Measurements from ENCODE around the gene RNU4-1.

DNA sequence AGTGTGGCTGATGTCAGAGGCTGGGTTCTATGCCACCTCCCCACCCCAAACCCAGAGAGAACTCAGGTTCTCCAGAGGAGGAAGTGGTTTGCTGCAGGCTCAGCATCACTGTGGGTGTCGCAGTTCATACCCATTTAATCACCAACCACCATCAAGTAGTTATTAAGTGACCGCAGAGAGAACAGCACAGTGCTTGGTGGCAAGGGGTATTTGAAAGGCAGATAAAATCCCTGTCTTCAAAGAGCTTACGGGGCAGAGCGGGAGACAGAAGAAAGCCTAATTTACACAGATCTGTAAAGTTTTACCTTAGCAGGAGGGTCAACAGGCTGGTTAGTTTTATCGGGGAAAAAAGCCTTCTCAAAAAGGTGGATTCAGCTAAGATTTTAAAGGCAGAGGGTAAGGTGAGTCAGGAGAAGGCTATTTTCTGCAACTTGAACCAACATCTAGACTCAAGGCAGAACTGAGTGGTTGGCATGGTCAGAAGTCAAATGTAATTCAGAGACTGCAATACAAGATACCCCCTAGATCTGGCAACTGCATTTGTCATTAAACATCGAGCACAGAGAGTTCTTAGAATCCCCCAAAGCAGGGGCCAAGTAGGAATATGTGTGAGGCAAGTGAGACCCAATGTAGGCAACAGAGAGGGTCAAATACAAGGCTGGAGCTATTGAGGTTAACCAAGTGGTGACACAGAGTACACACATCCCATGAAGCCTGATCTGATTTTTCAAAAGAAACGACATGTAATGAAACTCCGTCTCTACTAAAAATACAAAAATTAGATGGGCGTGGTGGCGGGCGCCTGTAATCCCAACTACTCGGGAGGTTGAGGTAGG, 40.7 kb downstream of the RNU4-1 start:
- TF ChIP-seq EZH2 (IDR thresholded peaks at IDR 0.05; ENCODE audit: borderline replicate concordance, low read depth, low read length, severe bottlenecking) = no peak
- TF ChIP-seq, protein P1, sequence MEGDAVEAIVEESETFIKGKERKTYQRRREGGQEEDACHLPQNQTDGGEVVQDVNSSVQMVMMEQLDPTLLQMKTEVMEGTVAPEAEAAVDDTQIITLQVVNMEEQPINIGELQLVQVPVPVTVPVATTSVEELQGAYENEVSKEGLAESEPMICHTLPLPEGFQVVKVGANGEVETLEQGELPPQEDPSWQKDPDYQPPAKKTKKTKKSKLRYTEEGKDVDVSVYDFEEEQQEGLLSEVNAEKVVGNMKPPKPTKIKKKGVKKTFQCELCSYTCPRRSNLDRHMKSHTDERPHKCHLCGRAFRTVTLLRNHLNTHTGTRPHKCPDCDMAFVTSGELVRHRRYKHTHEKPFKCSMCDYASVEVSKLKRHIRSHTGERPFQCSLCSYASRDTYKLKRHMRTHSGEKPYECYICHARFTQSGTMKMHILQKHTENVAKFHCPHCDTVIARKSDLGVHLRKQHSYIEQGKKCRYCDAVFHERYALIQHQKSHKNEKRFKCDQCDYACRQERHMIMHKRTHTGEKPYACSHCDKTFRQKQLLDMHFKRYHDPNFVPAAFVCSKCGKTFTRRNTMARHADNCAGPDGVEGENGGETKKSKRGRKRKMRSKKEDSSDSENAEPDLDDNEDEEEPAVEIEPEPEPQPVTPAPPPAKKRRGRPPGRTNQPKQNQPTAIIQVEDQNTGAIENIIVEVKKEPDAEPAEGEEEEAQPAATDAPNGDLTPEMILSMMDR (IDR thresholded peaks at IDR 0.05; ENCODE audit: borderline replicate concordance, extremely low read depth, low read length, poor library complexity, severe bottlenecking) = no peak
